PFSK-1 (cell line): ENCODE measurements around the gene KCNH1.

Experiments
- TAF1 ChIP-seq: IDR thresholded peaks from 2 replicates; pipeline ENCODE4 v1.6.1; 2012; ENCODE audit warnings: low read length, control low read depth, borderline replicate concordance; ENCODE audit not compliant: insufficient read depth
- TF ChIP-seq, protein P1 (sequence below), 2 experiments: IDR thresholded peaks; 2 replicates each; pipeline versions ENCODE4 v1.6.1 to v1.8.0; 2011 to 2012; ENCODE audit warnings: low read depth in 2 of 2, low read length in 2 of 2, control low read depth in 1 of 2, inconsistent platforms in 1 of 2, mild to moderate bottlenecking in 1 of 2, moderate library complexity in 1 of 2; ENCODE audit not compliant: insufficient read depth in 1 of 2

DNA sequence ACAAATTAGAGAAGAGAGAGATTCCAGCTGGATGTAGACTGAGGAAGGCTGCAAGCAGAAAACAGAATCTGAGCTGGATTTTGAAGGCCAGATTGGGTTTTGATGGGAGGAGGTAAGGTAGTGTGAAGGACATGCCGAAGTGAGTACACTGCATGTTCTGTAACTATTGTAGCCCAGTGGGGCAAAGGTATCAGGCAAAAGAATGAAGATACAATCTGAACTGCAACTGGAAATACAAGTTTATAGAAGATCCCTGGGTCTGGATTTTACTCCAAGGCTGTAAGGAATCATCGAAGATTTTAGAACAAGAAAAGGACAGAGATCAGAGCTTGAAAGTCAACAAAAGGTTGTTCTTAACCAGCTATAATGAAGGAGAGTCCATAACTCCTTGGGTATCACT, 382.0 kb downstream of the KCNH1 start:
- TF ChIP-seq, protein P1, sequence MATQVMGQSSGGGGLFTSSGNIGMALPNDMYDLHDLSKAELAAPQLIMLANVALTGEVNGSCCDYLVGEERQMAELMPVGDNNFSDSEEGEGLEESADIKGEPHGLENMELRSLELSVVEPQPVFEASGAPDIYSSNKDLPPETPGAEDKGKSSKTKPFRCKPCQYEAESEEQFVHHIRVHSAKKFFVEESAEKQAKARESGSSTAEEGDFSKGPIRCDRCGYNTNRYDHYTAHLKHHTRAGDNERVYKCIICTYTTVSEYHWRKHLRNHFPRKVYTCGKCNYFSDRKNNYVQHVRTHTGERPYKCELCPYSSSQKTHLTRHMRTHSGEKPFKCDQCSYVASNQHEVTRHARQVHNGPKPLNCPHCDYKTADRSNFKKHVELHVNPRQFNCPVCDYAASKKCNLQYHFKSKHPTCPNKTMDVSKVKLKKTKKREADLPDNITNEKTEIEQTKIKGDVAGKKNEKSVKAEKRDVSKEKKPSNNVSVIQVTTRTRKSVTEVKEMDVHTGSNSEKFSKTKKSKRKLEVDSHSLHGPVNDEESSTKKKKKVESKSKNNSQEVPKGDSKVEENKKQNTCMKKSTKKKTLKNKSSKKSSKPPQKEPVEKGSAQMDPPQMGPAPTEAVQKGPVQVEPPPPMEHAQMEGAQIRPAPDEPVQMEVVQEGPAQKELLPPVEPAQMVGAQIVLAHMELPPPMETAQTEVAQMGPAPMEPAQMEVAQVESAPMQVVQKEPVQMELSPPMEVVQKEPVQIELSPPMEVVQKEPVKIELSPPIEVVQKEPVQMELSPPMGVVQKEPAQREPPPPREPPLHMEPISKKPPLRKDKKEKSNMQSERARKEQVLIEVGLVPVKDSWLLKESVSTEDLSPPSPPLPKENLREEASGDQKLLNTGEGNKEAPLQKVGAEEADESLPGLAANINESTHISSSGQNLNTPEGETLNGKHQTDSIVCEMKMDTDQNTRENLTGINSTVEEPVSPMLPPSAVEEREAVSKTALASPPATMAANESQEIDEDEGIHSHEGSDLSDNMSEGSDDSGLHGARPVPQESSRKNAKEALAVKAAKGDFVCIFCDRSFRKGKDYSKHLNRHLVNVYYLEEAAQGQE (IDR thresholded peaks at IDR 0.05; ENCODE audit: insufficient read depth in 1 of 2, low read depth in 2 of 2, low read length in 2 of 2), result no peak
- no peak for TF ChIP-seq TAF1
